ENCODE measurements around the gene CCSER1. TPM values are rescaled to one million over a fixed set of nuclear protein-coding genes. Genes with fewer than 3 reads are reported as not detected.
"Not testable (repeated sequence)": the region's sequence is repeated elsewhere in the genome, so short reads cannot be mapped to it uniquely, and the experiment has no call there.

CCSER1 gene
- total RNA-seq, 4 donors from 2014 or later = 3.6 to 7.0 (median 5.5) TPM

- WGBS = 94% methylated on average over 1 of the region's 1 CpG
- Histone ChIP-seq H3K27ac (replicated peaks in 1 of 4) (no peak overlapping the region), H3K4me3 (no peak overlapping the region), H3K9me3 (no peaks in the 10 kb centered on the region), H3K4me1 (no peaks in the 10 kb centered on the region), H3K36me3 (no peaks in the 10 kb centered on the region), H3K27me3 (no peaks in the 10 kb centered on the region)
- intact Hi-C loops (cut with DNase I) = loop anchor here (10.0 kb wide), 1 partner anchor 175 kb away; the partner anchor contains the start of gene CCSER1
- no peak for DNase-seq (ENCODE audit: extremely low spot score)
- TF ChIP-seq POLR2AphosphoS5 (IDR thresholded peaks at IDR 0.05) (no peak), POLR2A (IDR thresholded peaks at IDR 0.05; ENCODE audit: low read depth) (no peak), EP300 (IDR thresholded peaks at IDR 0.05) (no peak)
- TF ChIP-seq, protein P1, sequence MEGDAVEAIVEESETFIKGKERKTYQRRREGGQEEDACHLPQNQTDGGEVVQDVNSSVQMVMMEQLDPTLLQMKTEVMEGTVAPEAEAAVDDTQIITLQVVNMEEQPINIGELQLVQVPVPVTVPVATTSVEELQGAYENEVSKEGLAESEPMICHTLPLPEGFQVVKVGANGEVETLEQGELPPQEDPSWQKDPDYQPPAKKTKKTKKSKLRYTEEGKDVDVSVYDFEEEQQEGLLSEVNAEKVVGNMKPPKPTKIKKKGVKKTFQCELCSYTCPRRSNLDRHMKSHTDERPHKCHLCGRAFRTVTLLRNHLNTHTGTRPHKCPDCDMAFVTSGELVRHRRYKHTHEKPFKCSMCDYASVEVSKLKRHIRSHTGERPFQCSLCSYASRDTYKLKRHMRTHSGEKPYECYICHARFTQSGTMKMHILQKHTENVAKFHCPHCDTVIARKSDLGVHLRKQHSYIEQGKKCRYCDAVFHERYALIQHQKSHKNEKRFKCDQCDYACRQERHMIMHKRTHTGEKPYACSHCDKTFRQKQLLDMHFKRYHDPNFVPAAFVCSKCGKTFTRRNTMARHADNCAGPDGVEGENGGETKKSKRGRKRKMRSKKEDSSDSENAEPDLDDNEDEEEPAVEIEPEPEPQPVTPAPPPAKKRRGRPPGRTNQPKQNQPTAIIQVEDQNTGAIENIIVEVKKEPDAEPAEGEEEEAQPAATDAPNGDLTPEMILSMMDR (IDR thresholded peaks at IDR 0.05) = no peak
Observed at GRCh38 chr4:90299373-90299772, 172.2 kb downstream of the CCSER1 start.

DNA sequence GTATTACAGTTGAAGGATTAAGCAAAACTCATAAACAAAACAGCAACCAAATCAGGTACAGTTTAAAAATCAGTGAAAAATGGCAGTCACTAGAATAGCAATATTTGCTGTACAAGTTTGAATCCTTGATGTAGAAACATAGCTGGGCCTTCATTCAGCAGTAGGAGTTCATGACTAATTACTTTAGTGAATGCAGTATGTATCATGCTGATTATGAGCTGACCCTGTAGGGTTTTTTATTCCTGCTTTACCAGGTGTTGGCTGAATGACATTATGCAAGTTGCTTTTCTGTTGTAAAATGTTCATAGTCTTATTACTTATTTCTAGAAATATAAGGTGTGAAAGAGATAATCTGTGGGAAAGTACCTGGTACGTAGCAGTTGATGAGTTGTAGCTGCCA is 179.6 kb downstream of the CCSER1 start:
- DNase-seq (ENCODE audit: extremely low spot score) = no peak
- Histone ChIP-seq H3K27me3 (no peaks in the 10 kb centered on the region), H3K27ac (replicated peaks in 1 of 4) (no peak overlapping the region), H3K4me3 (no peak overlapping the region), H3K4me1 (no peaks in the 10 kb centered on the region), H3K36me3 (no peaks in the 10 kb centered on the region), H3K9me3 (no peaks in the 10 kb centered on the region)
- intact Hi-C loops (cut with DNase I) = no loop called here
- WGBS = 84% methylated on average over 1 of the region's 1 CpG
- TF ChIP-seq, protein P1 (IDR thresholded peaks at IDR 0.05) = no peak
- TF ChIP-seq EP300 (IDR thresholded peaks at IDR 0.05) = no peak
- no peak for TF ChIP-seq POLR2A (IDR thresholded peaks at IDR 0.05; ENCODE audit: low read depth)
- no peak for TF ChIP-seq POLR2AphosphoS5 (IDR thresholded peaks at IDR 0.05)

- H3K4me3 ChIP-seq; H3K27me3 ChIP-seq; H3K27ac ChIP-seq (replicated peaks in 1 of 4); H3K36me3 ChIP-seq; H3K4me1 ChIP-seq; intact Hi-C loops (cut with DNase I); H3K9me3 ChIP-seq; DNase-seq (ENCODE audit: extremely low spot score): not testable (repeated sequence)
- 83% methylated on average over 6 of the region's 6 CpGs for WGBS
Observed at GRCh38 chr4:90317140-90317539, 189.9 kb downstream of the CCSER1 start.

DNA sequence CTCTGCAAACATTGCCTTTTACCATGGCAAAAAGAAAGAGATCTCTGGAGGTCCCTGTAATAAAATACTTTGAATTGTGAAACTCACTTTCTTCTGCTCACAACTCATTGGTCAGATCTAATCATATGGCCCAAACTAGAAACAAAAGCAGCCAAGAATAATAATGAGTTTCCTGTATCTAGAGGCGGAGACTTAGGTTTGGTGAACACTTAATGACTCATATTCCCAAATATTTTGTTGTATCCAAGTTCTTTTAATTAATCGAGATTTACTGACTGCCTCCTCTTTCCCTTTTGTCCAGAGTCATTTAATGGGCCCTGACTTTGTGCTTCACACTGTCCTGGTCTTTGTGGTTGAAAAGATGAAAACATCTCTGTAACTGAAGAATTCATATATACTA is 190.6 kb downstream of the CCSER1 start:
- Histone ChIP-seq H3K27ac (replicated peaks in 1 of 4) (no peak overlapping the region), H3K9me3 (no peaks in the 10 kb centered on the region), H3K27me3 (no peaks in the 10 kb centered on the region), H3K4me3 (no peak overlapping the region), H3K4me1 (peaks cover 5 to 10% (median 7%) of the 10 kb centered on the region in 4 donors), H3K36me3 (no peaks in the 10 kb centered on the region)
- 57% methylated on average over 2 of the region's 2 CpGs for WGBS
- DNase-seq (ENCODE audit: extremely low spot score) = no peak
- TF ChIP-seq POLR2AphosphoS5 (IDR thresholded peaks at IDR 0.05) (no peak), EP300 (IDR thresholded peaks at IDR 0.05) (no peak), POLR2A (IDR thresholded peaks at IDR 0.05; ENCODE audit: low read depth) (no peak)
- TF ChIP-seq, protein P1 (IDR thresholded peaks at IDR 0.05) = no peak
- intact Hi-C loops (cut with DNase I) = no loop called here

DNA sequence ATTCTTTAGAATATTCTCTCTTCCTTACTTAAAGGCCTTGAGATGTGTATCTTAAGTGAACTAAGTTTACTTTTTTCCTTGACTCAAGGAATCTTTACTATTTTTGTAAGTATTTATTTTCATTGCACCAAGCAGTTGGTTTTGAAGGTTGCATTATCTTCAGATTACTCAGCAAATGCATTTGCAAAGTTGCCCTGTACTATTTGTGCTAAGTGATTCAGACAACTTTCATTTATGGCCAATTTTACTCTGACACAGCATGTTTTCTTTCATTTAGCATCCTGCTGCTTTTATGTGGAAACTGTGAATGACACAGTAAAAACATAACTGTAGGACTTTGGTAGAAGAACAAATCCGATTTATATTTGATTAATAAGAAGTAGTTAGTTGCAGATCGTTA is 191.0 kb downstream of the CCSER1 start:
- no peak for TF ChIP-seq POLR2A (IDR thresholded peaks at IDR 0.05; ENCODE audit: low read depth)
- no peak for TF ChIP-seq EP300 (IDR thresholded peaks at IDR 0.05)
- TF ChIP-seq POLR2AphosphoS5 (IDR thresholded peaks at IDR 0.05) = no peak
- TF ChIP-seq, protein P1 (IDR thresholded peaks at IDR 0.05) = no peak
- intact Hi-C loops (cut with DNase I) = no loop called here
- Histone ChIP-seq H3K36me3 (no peaks in the 10 kb centered on the region), H3K9me3 (no peaks in the 10 kb centered on the region), H3K4me3 (no peak overlapping the region), H3K27me3 (no peaks in the 10 kb centered on the region), H3K4me1 (peaks cover 5 to 10% (median 7%) of the 10 kb centered on the region in 4 donors), H3K27ac (replicated peaks in 1 of 4) (no peak overlapping the region)
- 69% methylated on average over 2 of the region's 2 CpGs for WGBS
- DNase-seq (ENCODE audit: extremely low spot score) = no peak

All from esophagus muscularis mucosa (tissue), 4 donors.